HepG2 (cell line): ENCODE results near the gene EPB41L2. TPM values are rescaled to one million over a fixed set of nuclear protein-coding genes. Genes with fewer than 3 reads are reported as not detected.

Experiments used
- DDIT3 ChIP-seq: sonication (generic); formaldehyde crosslinking; IDR thresholded peaks from 2 replicates; pipeline ENCODE4 v1.4.0; 2020; ENCODE audit warnings: mild to moderate bottlenecking, missing genetic modification reagents
- E2F2 ChIP-seq: sonication (generic); formaldehyde crosslinking; IDR thresholded peaks from 2 replicates; pipeline ENCODE4 v1.4.0; 2020; ENCODE audit warnings: missing genetic modification reagents, borderline replicate concordance
- GFI1 ChIP-seq: sonication (generic); formaldehyde crosslinking; IDR thresholded peaks from 2 replicates; pipeline ENCODE4 v1.5.0; 2020; ENCODE audit warnings: missing genetic modification reagents, mild to moderate bottlenecking, borderline replicate concordance
- GLI4 ChIP-seq: sonication (generic); formaldehyde crosslinking; IDR thresholded peaks from 2 replicates; pipeline ENCODE4 v1.5.1; 2020; ENCODE audit warnings: missing genetic modification reagents, mild to moderate bottlenecking, moderate library complexity, borderline replicate concordance
- KLF12 ChIP-seq: sonication (generic); formaldehyde crosslinking; IDR thresholded peaks from 2 replicates; pipeline ENCODE4 v1.4.0; 2020; ENCODE audit warnings: missing genetic modification reagents, borderline replicate concordance
- MIER3 ChIP-seq: IDR thresholded peaks from 2 replicates; pipeline ENCODE4 v1.6.1; 2016; ENCODE audit warnings: missing compliant biosample characterization, borderline replicate concordance
- SAP130 ChIP-seq: IDR thresholded peaks from 2 replicates; pipeline ENCODE4 v1.6.1; 2016; ENCODE audit warnings: low read depth
- SP5 ChIP-seq: IDR thresholded peaks from 2 replicates; pipeline ENCODE4 v1.6.1; 2016; ENCODE audit warnings: low read depth, borderline replicate concordance
- ZFP91 ChIP-seq: sonication (generic); formaldehyde crosslinking; IDR thresholded peaks from 2 replicates; pipeline ENCODE4 v1.9.0; 2022; ENCODE audit warnings: missing genetic modification reagents, mild to moderate bottlenecking, borderline replicate concordance
- ZNF225 ChIP-seq: sonication (generic); formaldehyde crosslinking; IDR thresholded peaks from 2 replicates; pipeline ENCODE4 v1.4.0; 2020; ENCODE audit warnings: mild to moderate bottlenecking, missing genetic modification reagents
- ZNF737 ChIP-seq: sonication (generic); formaldehyde crosslinking; IDR thresholded peaks from 2 replicates; pipeline ENCODE4 v1.5.0; 2020; ENCODE audit warnings: missing genetic modification reagents, mild to moderate bottlenecking, borderline replicate concordance
- polyA plus RNA-seq, 8 experiments: library from polyadenylated mRNA; depleted of rRNA in 3 of 8; stranded (reverse) in 7 of 8; unstranded in 1 of 8; fragments of >200 nt; fragmentation: Illumina TruSeq in 4 of 8; extraction: Trizol in 4 of 8; gene quantifications; 2 replicates each; pipeline versions ENCODE4 v1.2.1 to v1.2.3, GENCODE V29; 2011 to 2016; ENCODE audit warnings: low read depth in 4 of 8, missing spikeins in 1 of 8, mixed read lengths in 1 of 8; ENCODE audit not compliant: insufficient read depth in 1 of 8
- total RNA-seq, 5 experiments: library from RNA; depleted of rRNA; stranded (reverse); fragments of >200 nt; fragmentation: Illumina TruSeq; extraction: Trizol; gene quantifications; 2 replicates each; pipeline ENCODE4 v1.2.3, GENCODE V29; 2016; ENCODE audit warnings: low read depth in 1 of 5
- TF ChIP-seq, protein P1 (sequence below): sonication (generic); formaldehyde crosslinking; IDR thresholded peaks from 2 replicates; pipeline ENCODE4 v1.5.1; 2020; ENCODE audit warnings: missing genetic modification reagents, mild to moderate bottlenecking, borderline replicate concordance
- TF ChIP-seq, protein P2 (sequence below): sonication (generic); formaldehyde crosslinking; IDR thresholded peaks from 2 replicates; pipeline ENCODE4 v1.4.0; 2020; ENCODE audit warnings: missing genetic modification reagents
- TF ChIP-seq, protein P3 (sequence below): sonication (generic); formaldehyde crosslinking; IDR thresholded peaks from 2 replicates; pipeline ENCODE4 v1.8.1; 2022; ENCODE audit warnings: low read depth, mild to moderate bottlenecking, missing genetic modification reagents
- TF ChIP-seq, protein P4 (sequence below): sonication (generic); formaldehyde crosslinking; IDR thresholded peaks from 2 replicates; pipeline ENCODE4; 2020; ENCODE audit warnings: missing genetic modification reagents, mild to moderate bottlenecking, borderline replicate concordance

Gene EPB41L2
- total and polyA plus RNA-seq, 2 of the 13 experiments (the other 11 are each of a cell fraction or from before 2014, with no cell fraction given), result 41.7 to 56.4 TPM

- TF ChIP-seq, protein P1, sequence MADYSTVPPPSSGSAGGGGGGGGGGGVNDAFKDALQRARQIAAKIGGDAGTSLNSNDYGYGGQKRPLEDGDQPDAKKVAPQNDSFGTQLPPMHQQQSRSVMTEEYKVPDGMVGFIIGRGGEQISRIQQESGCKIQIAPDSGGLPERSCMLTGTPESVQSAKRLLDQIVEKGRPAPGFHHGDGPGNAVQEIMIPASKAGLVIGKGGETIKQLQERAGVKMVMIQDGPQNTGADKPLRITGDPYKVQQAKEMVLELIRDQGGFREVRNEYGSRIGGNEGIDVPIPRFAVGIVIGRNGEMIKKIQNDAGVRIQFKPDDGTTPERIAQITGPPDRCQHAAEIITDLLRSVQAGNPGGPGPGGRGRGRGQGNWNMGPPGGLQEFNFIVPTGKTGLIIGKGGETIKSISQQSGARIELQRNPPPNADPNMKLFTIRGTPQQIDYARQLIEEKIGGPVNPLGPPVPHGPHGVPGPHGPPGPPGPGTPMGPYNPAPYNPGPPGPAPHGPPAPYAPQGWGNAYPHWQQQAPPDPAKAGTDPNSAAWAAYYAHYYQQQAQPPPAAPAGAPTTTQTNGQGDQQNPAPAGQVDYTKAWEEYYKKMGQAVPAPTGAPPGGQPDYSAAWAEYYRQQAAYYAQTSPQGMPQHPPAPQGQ (CRISPR knock-in tag), result no peak
- TF ChIP-seq KLF12 (no peak), SAP130 (no peak), SP5 (CRISPR knock-in tag) (no peak), DDIT3 (CRISPR knock-in tag) (no peak), ZNF225 (CRISPR knock-in tag) (no peak), GLI4 (CRISPR knock-in tag) (peak; percentile 76; the same call in 1 of the 2 replicates), ZNF737 (no peak), MIER3 (CRISPR knock-in tag) (no peak), E2F2 (no peak), GFI1 (CRISPR knock-in tag) (peak; percentile 41; the same call in 1 of the 2 replicates), ZFP91 (CRISPR knock-in tag) (0 out of 2 replicates have a peak, but pooled peaks have one; percentile 29)
- TF ChIP-seq, protein P2, sequence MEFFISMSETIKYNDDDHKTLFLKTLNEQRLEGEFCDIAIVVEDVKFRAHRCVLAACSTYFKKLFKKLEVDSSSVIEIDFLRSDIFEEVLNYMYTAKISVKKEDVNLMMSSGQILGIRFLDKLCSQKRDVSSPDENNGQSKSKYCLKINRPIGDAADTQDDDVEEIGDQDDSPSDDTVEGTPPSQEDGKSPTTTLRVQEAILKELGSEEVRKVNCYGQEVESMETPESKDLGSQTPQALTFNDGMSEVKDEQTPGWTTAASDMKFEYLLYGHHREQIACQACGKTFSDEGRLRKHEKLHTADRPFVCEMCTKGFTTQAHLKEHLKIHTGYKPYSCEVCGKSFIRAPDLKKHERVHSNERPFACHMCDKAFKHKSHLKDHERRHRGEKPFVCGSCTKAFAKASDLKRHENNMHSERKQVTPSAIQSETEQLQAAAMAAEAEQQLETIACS (CRISPR knock-in tag), result no peak
- TF ChIP-seq, protein P3, sequence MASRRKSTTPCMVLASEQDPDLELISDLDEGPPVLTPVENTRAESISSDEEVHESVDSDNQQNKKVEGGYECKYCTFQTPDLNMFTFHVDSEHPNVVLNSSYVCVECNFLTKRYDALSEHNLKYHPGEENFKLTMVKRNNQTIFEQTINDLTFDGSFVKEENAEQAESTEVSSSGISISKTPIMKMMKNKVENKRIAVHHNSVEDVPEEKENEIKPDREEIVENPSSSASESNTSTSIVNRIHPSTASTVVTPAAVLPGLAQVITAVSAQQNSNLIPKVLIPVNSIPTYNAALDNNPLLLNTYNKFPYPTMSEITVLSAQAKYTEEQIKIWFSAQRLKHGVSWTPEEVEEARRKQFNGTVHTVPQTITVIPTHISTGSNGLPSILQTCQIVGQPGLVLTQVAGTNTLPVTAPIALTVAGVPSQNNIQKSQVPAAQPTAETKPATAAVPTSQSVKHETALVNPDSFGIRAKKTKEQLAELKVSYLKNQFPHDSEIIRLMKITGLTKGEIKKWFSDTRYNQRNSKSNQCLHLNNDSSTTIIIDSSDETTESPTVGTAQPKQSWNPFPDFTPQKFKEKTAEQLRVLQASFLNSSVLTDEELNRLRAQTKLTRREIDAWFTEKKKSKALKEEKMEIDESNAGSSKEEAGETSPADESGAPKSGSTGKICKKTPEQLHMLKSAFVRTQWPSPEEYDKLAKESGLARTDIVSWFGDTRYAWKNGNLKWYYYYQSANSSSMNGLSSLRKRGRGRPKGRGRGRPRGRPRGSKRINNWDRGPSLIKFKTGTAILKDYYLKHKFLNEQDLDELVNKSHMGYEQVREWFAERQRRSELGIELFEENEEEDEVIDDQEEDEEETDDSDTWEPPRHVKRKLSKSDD, result no peak
- TF ChIP-seq, protein P4, sequence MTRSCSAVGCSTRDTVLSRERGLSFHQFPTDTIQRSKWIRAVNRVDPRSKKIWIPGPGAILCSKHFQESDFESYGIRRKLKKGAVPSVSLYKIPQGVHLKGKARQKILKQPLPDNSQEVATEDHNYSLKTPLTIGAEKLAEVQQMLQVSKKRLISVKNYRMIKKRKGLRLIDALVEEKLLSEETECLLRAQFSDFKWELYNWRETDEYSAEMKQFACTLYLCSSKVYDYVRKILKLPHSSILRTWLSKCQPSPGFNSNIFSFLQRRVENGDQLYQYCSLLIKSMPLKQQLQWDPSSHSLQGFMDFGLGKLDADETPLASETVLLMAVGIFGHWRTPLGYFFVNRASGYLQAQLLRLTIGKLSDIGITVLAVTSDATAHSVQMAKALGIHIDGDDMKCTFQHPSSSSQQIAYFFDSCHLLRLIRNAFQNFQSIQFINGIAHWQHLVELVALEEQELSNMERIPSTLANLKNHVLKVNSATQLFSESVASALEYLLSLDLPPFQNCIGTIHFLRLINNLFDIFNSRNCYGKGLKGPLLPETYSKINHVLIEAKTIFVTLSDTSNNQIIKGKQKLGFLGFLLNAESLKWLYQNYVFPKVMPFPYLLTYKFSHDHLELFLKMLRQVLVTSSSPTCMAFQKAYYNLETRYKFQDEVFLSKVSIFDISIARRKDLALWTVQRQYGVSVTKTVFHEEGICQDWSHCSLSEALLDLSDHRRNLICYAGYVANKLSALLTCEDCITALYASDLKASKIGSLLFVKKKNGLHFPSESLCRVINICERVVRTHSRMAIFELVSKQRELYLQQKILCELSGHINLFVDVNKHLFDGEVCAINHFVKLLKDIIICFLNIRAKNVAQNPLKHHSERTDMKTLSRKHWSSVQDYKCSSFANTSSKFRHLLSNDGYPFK (CRISPR knock-in tag), result no peak
Observed at GRCh38 chr6:130829333-130829910, 233.6 kb downstream of the EPB41L2 start (continued).
